SK-N-SH treated with all-trans-retinoic acid at 6 μM for 48 hours (cell line): ENCODE results near the gene XPC.

Experiments
- CSDC2 ChIP-seq: fragments of 250-450 bp; sonication (Bioruptor Pico); IDR thresholded peaks from 2 replicates; pipeline ENCODE4 v1.5.0; 2020; ENCODE audit warnings: mild to moderate bottlenecking, moderate library complexity
- CSRNP3 ChIP-seq: fragments of 250-450 bp; sonication (Bioruptor Pico); IDR thresholded peaks from 2 replicates; pipeline ENCODE4 v1.5.1; 2021; ENCODE audit warnings: mild to moderate bottlenecking, moderate library complexity
- ISL1 ChIP-seq: fragments of 250-450 bp; sonication (Bioruptor Pico); IDR thresholded peaks from 2 replicates; pipeline ENCODE4 v2.1.2; 2022; ENCODE audit warnings: mild to moderate bottlenecking, moderate library complexity
- ZNF565 ChIP-seq: fragments of 450-650 bp; formaldehyde crosslinking; conservative IDR thresholded peaks from 2 replicates; pipeline ENCODE4 v1.5.0; 2020; ENCODE audit warnings: low read depth, mild to moderate bottlenecking, moderate library complexity
- ZNF8 ChIP-seq: fragments of 450-650 bp; formaldehyde crosslinking; IDR thresholded peaks from 2 replicates; pipeline ENCODE4 v1.5.0; 2020; ENCODE audit warnings: mild to moderate bottlenecking, moderate library complexity

DNA sequence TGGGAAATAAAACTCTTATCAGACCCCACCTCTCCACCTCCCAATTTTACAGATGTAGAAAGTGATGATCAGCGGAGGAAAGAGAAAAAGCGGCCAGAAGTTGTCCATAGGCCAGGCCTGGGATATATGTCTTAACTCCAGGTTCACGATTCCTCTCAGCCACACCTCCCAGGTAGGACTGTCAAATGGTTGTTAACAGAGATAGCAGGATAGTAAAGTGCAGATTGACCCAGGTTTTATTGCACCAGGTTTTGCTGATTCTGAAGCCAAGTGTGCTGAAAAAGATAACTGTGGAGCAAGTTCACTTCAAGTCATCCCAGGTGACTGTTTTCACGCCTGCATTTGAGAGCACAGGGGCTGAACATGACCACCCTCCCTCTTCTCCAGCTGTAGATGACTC is 36.4 kb upstream of the XPC start:
- TF ChIP-seq CSRNP3 (no peak), ISL1 (CRISPR knock-in tag) (no peak), ZNF8 (CRISPR knock-in tag) (no peak), ZNF565 (CRISPR knock-in tag) (no peak), CSDC2 (no peak)
